H1 (cell line): ENCODE results near the gene SMYD1. TPM values are rescaled to one million over a fixed set of nuclear protein-coding genes. Genes with fewer than 3 reads are reported as not detected.

Experiments used
- CTCF ChIA-PET: fragments of 300-600 bp; sonication (Branson Sonifier 250); formaldehyde crosslinking; loops from one replicate; lab custom pipeline; 2021; ENCODE audit not compliant: partially characterized antibody; lab: Charles Lee
- POLR2A ChIA-PET: fragments of 300-600 bp; sonication (Branson Sonifier 250); formaldehyde crosslinking; loops from one replicate; lab custom pipeline; 2021; ENCODE audit warnings: inconsistent platforms; ENCODE audit not compliant: partially characterized antibody; lab: Charles Lee
- DNase-seq, 2 experiments: peaks; one replicate each; pipeline versions ENCODE4 v3.0.0 to v3.0.0-alpha.2; 2010 to 2022; ENCODE audit warnings: low spot score in 2 of 2, low read depth in 1 of 2, mixed read lengths in 1 of 2
- FAIRE-seq: peaks from 2 replicates; lab custom pipeline; 2011; peaks lifted over from hg19 to GRCh38; lab: Jason Lieb, UNC
- H2AFZ ChIP-seq: 2 replicates; pipeline ENCODE4 v1.8.1; 2012; ENCODE audit warnings: low read length, inconsistent platforms
- H2AK5ac ChIP-seq: 2 replicates; pipeline ENCODE4 v1.6.1; 2013; ENCODE audit warnings: low read depth, low read length
- H2BK120ac ChIP-seq: replicated peaks from 2 replicates; pipeline ENCODE3; 2013; ENCODE audit warnings: low read depth, low read length, inconsistent platforms
- H2BK12ac ChIP-seq: 2 replicates; pipeline ENCODE4 v1.6.1; 2013; ENCODE audit warnings: low read depth, low read length
- H2BK15ac ChIP-seq: 2 replicates; pipeline ENCODE4 v1.6.1; 2013; ENCODE audit warnings: low read length
- H2BK20ac ChIP-seq: 2 replicates; pipeline ENCODE4 v1.6.1; 2013; ENCODE audit warnings: low read length
- H2BK5ac ChIP-seq: 2 replicates; pipeline ENCODE4 v1.6.1; 2013; ENCODE audit warnings: low read depth, low read length
- H3K14ac ChIP-seq: 2 replicates; pipeline ENCODE4 v1.6.1; 2013; ENCODE audit warnings: inconsistent platforms; ENCODE audit not compliant: insufficient read length
- H3K18ac ChIP-seq: 2 replicates; pipeline ENCODE4 v1.6.1; 2013; ENCODE audit warnings: low read length; ENCODE audit errors: extremely low read depth
- H3K23ac ChIP-seq: 2 replicates; pipeline ENCODE4 v1.6.1; 2013; ENCODE audit warnings: inconsistent platforms; ENCODE audit not compliant: insufficient read length
- H3K23me2 ChIP-seq: 2 replicates; pipeline ENCODE4 v1.6.1; 2013; ENCODE audit warnings: low read depth, low read length
- H3K27ac ChIP-seq: 2 replicates; pipeline ENCODE4 v1.6.1; 2011; ENCODE audit warnings: low read depth, low read length, inconsistent platforms
- H3K27me3 ChIP-seq, 4 experiments: replicated peaks in 1 of 4; 1 replicate in 1 of 4; 2 replicates in 3 of 4; pipeline versions ENCODE4 v1.6.1 to v1.8.1; 2011 to 2013; ENCODE audit warnings: low read length in 3 of 4, mild to moderate bottlenecking in 3 of 4, inconsistent platforms in 2 of 4, mixed read lengths in 2 of 4, moderate library complexity in 1 of 4; ENCODE audit not compliant: control insufficient read depth in 3 of 4, insufficient read depth in 3 of 4; ENCODE audit errors: extremely low read depth in 1 of 4
- H3K36me3 ChIP-seq, 4 experiments: 2 replicates each; pipeline versions ENCODE4 v1.6.1 to v1.8.1; 2011 to 2013; ENCODE audit warnings: mild to moderate bottlenecking in 4 of 4, low read length in 3 of 4, moderate library complexity in 2 of 4, control low read depth in 1 of 4, inconsistent platforms in 1 of 4; ENCODE audit not compliant: insufficient read depth in 4 of 4, control insufficient read depth in 2 of 4
- H3K4ac ChIP-seq: replicated peaks from 2 replicates; pipeline ENCODE3; 2013; ENCODE audit warnings: low read length, low read depth, mixed read lengths, inconsistent platforms; ENCODE audit not compliant: insufficient read length
- H3K4me1 ChIP-seq, 4 experiments: replicated peaks in 1 of 4; 1 replicate in 1 of 4; 2 replicates in 3 of 4; pipeline versions ENCODE4 v1.6.1 to v1.8.1; 2011 to 2013; ENCODE audit warnings: low read length in 3 of 4, inconsistent platforms in 2 of 4, mixed read lengths in 1 of 4; ENCODE audit not compliant: insufficient read depth in 4 of 4, control insufficient read depth in 3 of 4
- H3K4me2 ChIP-seq, 2 experiments: 2 replicates each; pipeline versions ENCODE4 v1.6.1 to v1.8.1; 2011 to 2013; ENCODE audit warnings: low read depth in 2 of 2, low read length in 2 of 2, control low read depth in 1 of 2, inconsistent platforms in 1 of 2, mild to moderate bottlenecking in 1 of 2; ENCODE audit not compliant: insufficient read depth in 1 of 2
- H3K4me3 ChIP-seq, 4 experiments: fragments of 200-600, 300-600 bp in 1 of 4; sonication (generic), shearing (Covaris generic), sonication (Bioruptor Twin) in 1 of 4; 2 replicates each; pipeline versions ENCODE4 v1.5.1 to v1.8.1; 2011 to 2016; ENCODE audit warnings: low read length in 4 of 4, low read depth in 3 of 4, control low read depth in 2 of 4, inconsistent platforms in 2 of 4, mild to moderate bottlenecking in 2 of 4, mixed read lengths in 1 of 4, moderate library complexity in 1 of 4; ENCODE audit not compliant: insufficient read depth in 2 of 4; ENCODE audit errors: extremely low read depth in 1 of 4
- H3K56ac ChIP-seq: replicated peaks from 2 replicates; pipeline ENCODE3; 2013; ENCODE audit warnings: low read depth, mild to moderate bottlenecking, mixed read lengths, low read length, inconsistent platforms; ENCODE audit not compliant: insufficient read length
- H3K79me1 ChIP-seq: 2 replicates; pipeline ENCODE4 v1.6.1; 2013; ENCODE audit warnings: low read depth, low read length, control low read depth
- H3K79me2 ChIP-seq, 2 experiments: 2 replicates each; pipeline versions ENCODE4 v1.6.1 to v1.8.1; 2012 to 2013; ENCODE audit warnings: low read length in 2 of 2, mild to moderate bottlenecking in 2 of 2, inconsistent platforms in 1 of 2; ENCODE audit not compliant: insufficient read depth in 2 of 2, control insufficient read depth in 1 of 2
- H3K9ac ChIP-seq, 4 experiments: replicated peaks in 1 of 4; 1 replicate in 1 of 4; 2 replicates in 3 of 4; pipeline versions ENCODE4 v1.6.1 to v1.8.1; 2011 to 2013; ENCODE audit warnings: low read depth in 3 of 4, low read length in 3 of 4, control low read depth in 2 of 4, mild to moderate bottlenecking in 2 of 4, moderate library complexity in 2 of 4, inconsistent platforms in 1 of 4; ENCODE audit errors: extremely low read depth in 1 of 4
- H3K9me3 ChIP-seq, 2 experiments: 2 replicates each; pipeline versions ENCODE4 v1.6.1 to v1.8.1; 2012 to 2013; ENCODE audit warnings: mild to moderate bottlenecking in 2 of 2, moderate library complexity in 2 of 2, control low read depth in 1 of 2, inconsistent platforms in 1 of 2, low read depth in 1 of 2, low read length in 1 of 2, mixed read lengths in 1 of 2; ENCODE audit not compliant: insufficient read depth in 2 of 2
- H4K20me1 ChIP-seq, 2 experiments: replicated peaks in 1 of 2; 2 replicates each; pipeline versions ENCODE3 to v1.8.1; 2011 to 2013; ENCODE audit warnings: inconsistent platforms in 2 of 2, low read length in 2 of 2, mild to moderate bottlenecking in 1 of 2; ENCODE audit not compliant: insufficient read depth in 2 of 2, control insufficient read depth in 1 of 2
- H4K5ac ChIP-seq: 2 replicates; pipeline ENCODE4 v1.6.1; 2013; ENCODE audit warnings: low read length, low read depth, mixed read lengths, inconsistent platforms; ENCODE audit not compliant: insufficient read length
- H4K8ac ChIP-seq: 2 replicates; pipeline ENCODE4 v1.8.0; 2013; ENCODE audit warnings: mild to moderate bottlenecking, moderate library complexity, low read length, inconsistent platforms; ENCODE audit not compliant: insufficient read depth; ENCODE audit errors: extremely low read depth
- H4K91ac ChIP-seq: replicated peaks from 2 replicates; pipeline ENCODE3; 2013; ENCODE audit warnings: low read length, mixed read lengths, inconsistent platforms; ENCODE audit not compliant: insufficient read length
- BRCA1 ChIP-seq: IDR thresholded peaks from 2 replicates; pipeline ENCODE4 v1.6.1; 2012; ENCODE audit warnings: low read depth, low read length, improper control_type of control experiment
- JUN ChIP-seq: IDR thresholded peaks from 2 replicates; pipeline ENCODE4 v1.6.1; 2011; ENCODE audit warnings: low read depth, mild to moderate bottlenecking, improper control_type of control experiment, low read length
- SAP30 ChIP-seq: fragments of 300-600 bp; sonication (generic); IDR thresholded peaks from 2 replicates; pipeline ENCODE4 v1.7.1; 2012; ENCODE audit warnings: low read length, moderate library complexity, mild to moderate bottlenecking, inconsistent platforms; ENCODE audit not compliant: insufficient read depth, insufficient replicate concordance
- SP4 ChIP-seq: IDR thresholded peaks from 2 replicates; pipeline ENCODE4 v1.6.1; 2012; ENCODE audit warnings: low read length, inconsistent platforms
- WGBS, 2 experiments: shearing (Covaris generic) in 1 of 2; methylation state at CpG; one replicate each; pipeline versions ENCODE4 v1.1.6 to v1.1.7; 2013 to 2015; ENCODE audit warnings: low lambda C conversion rate in 2 of 2, mixed read lengths in 2 of 2, inconsistent platforms in 1 of 2, low coverage in 1 of 2, missing lambda C conversion rate in 1 of 2; ENCODE audit not compliant: insufficient replicate concordance in 2 of 2, insufficient coverage in 1 of 2, insufficient read length in 1 of 2; ENCODE audit errors: extremely low coverage in 1 of 2, missing lambda C conversion rate in 1 of 2; 5-methylcytosine and 5-hydroxymethylcytosine counted together
- polyA plus RNA-seq, 7 experiments: library from polyadenylated mRNA; depleted of rRNA in 3 of 7; stranded (reverse) in 5 of 7; unstranded in 2 of 7; fragments of >200 nt in 5 of 7; fragments of 200-250 nt in 2 of 7; gene quantifications; 1 replicate in 5 of 7; 2 replicates in 1 of 7; 4 replicates in 1 of 7; pipeline versions ENCODE4 v1.2.1 to v1.2.3, GENCODE V29; 2011 to 2013; ENCODE audit warnings: missing spikeins in 2 of 7, mixed read lengths in 2 of 7
- total RNA-seq: library from RNA; stranded (reverse); fragmentation: NEBNext Ultra II Directional; extraction: Animal tissue kit (Norgen Biotek cat#: 25700); gene quantifications from 2 replicates; pipeline ENCODE4 v1.2.1, GENCODE V29; 2021

The SMYD1 gene
- total and polyA plus RNA-seq, 2 of the 8 experiments (the other 6 are each of a cell fraction or from before 2014, with no cell fraction given): 0.06 TPM; not detected in 1

GRCh38 chr2:88070055-88070454 lies 2.4 kb downstream of the SMYD1 start:
- Histone ChIP-seq H2BK12ac (no peak overlapping the region), H3K18ac (no peak overlapping the region), H2BK20ac (no peak overlapping the region), H4K8ac (no peak overlapping the region), H2BK15ac (no peak overlapping the region), H3K36me3 (no peaks in the 10 kb centered on the region), H3K27ac (no peak overlapping the region), H2BK120ac (no peak overlapping the region), H3K4ac (no peak overlapping the region), H3K27me3 (no peaks in the 10 kb centered on the region), H3K9ac (no peak overlapping the region), H3K9me3 (peaks cover 0 to 4% of the 10 kb centered on the region in 2 experiments; a peak in 1 of 4 replicates), H4K5ac (no peak overlapping the region), H3K79me2 (no peaks in the 10 kb centered on the region), H3K4me1 (peaks cover 0 to 11% (median 0%) of the 10 kb centered on the region in 4 experiments; a peak in 1 of 7 replicates), H2AK5ac (no peak overlapping the region), H3K79me1 (no peaks in the 10 kb centered on the region), H3K4me2 (no peak overlapping the region), H4K91ac (no peak overlapping the region), H3K56ac (no peak overlapping the region), H3K23me2 (no peaks in the 10 kb centered on the region), H2AFZ (no peak overlapping the region), H3K23ac (no peak overlapping the region), H3K14ac (no peak overlapping the region), H2BK5ac (no peak overlapping the region), H4K20me1 (no peaks in the 10 kb centered on the region), H3K4me3 (no peak overlapping the region)
- no peak for TF ChIP-seq JUN
- no peak for TF ChIP-seq SP4
- TF ChIP-seq BRCA1: no peak
- TF ChIP-seq SAP30: no peak
- CTCF ChIA-PET: interaction anchor here (2.8 kb wide), 1 partner anchor 10 kb away, joined by 18 read pairs; no protein-coding TSS in a partner anchor
- no peak for DNase-seq
- no peak for FAIRE-seq
- POLR2A ChIA-PET: no interaction called here
- 86% methylated on average over 1 of the region's 1 CpG; no CpG with 5 or more reads in 1 of the 2 experiments for WGBS, 2 experiments
